ENCODE results near the gene TMF1. TPM values are rescaled to one million over a fixed set of nuclear protein-coding genes. Genes with fewer than 3 reads are reported as not detected.

TMF1 gene
- total RNA-seq, 2 experiments from 2014 or later = 53.5 to 55.2 TPM

DNA sequence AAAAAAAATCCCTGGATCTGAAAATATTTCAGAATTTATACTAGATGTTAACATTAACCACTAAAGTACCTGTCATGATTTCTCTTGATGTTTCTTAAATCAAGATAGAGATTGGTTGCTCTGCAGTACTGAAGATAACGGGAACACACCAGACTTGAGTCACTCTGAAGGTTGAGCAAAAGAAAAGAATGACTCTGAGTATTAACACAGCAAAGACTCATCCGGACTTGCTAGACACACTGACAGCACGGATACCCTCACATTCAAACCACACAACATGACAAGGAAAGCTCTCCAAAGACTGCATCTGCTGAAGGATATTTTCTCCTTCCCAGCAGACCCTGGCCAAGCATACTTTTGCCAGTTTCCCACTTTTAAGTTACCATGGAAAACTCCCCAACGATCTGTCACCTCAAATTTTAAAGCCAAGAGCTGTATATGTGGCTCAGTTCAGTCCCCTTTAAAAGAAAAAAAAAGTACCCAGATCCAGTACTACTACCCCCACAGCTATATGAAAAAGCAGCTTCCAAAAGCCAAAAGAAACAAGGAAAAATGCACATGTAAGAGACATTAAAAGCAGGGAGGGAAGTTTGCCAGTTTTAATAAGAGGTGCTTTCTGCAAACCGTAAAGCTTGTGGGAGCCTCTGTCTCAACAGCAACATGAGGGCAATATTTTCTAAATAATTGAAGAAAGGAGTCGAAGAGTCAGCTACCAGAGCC lies 46.9 kb downstream of the TMF1 start:
- no peaks in the 10 kb centered on the region for H3K9me3 Mint-ChIP-seq
- no peak for DNase-seq
- peaks cover 24% of the 10 kb centered on the region for H3K36me3 Mint-ChIP-seq

GRCh38 chr3:69004138-69004537 lies 48.0 kb downstream of the TMF1 start:
- ATAC-seq (ENCODE audit: low read depth) (no peak), DNase-seq (no peak)
- H3K27ac Mint-ChIP-seq = no peak overlapping the region
- H3K4me3 Mint-ChIP-seq = no peak overlapping the region
- H3K9me3 Mint-ChIP-seq = no peaks in the 10 kb centered on the region
- no peaks in the 10 kb centered on the region for H3K4me1 Mint-ChIP-seq
- peaks cover 24% of the 10 kb centered on the region for H3K36me3 Mint-ChIP-seq
- H3K27me3 Mint-ChIP-seq = no peaks in the 10 kb centered on the region
- POLR2A ChIA-PET = no interaction called here

More for the DNA sequence above, 46.9 kb downstream of the TMF1 start:
- POLR2A ChIA-PET = no interaction called here
- no peaks in the 10 kb centered on the region for H3K4me1 Mint-ChIP-seq
- no peak overlapping the region for H3K4me3 Mint-ChIP-seq
- no peak for ATAC-seq (ENCODE audit: low read depth)
- H3K27me3 Mint-ChIP-seq = no peaks in the 10 kb centered on the region
- H3K27ac Mint-ChIP-seq = no peak overlapping the region

DNA sequence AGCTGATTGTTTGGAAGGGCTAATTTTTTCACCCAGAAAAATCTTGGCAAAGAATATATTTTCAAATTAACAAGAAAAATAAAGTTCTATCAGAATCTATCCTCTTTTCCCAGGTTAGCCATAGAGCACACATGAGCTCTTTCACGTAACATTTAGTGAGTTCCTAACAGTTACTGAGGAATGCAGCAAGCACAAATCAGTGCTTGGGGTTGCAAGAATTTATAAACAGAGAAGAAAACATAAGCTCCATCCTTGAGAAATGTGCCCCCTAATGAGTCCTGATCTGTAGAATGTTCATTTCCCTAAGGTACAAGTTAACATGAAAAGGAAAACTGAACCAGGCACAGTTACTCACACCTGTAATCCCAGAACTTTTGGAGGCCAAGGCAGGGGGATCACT lies 52.5 kb downstream of the TMF1 start:
- Mint-ChIP-seq H3K4me1 (no peaks in the 10 kb centered on the region), H3K27ac (no peak overlapping the region), H3K36me3 (peaks cover 31% of the 10 kb centered on the region), H3K9me3 (no peaks in the 10 kb centered on the region), H3K27me3 (no peaks in the 10 kb centered on the region), H3K4me3 (no peak overlapping the region)
- POLR2A ChIA-PET = no interaction called here
- DNase-seq = no peak
- no peak for ATAC-seq (ENCODE audit: low read depth)

DNA sequence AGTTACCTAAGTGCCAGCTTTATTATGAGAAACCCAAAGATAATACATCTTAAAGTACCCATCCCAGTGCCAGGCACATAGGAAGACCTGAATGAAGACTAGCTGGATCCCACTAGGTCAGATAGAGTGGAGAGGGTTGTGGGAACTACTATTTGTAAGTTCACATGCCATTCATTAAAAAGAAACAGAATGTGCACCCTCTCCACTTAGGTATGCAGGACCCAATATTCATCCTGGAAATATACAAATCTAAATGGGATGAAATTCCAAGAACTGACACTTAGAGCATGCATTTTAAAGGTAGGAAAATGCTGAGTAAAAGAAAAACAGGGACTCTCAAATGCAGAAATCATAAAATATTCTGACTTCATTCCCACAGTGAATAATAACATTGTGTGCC lies 53.0 kb downstream of the TMF1 start:
- Mint-ChIP-seq H3K27me3 (no peaks in the 10 kb centered on the region), H3K36me3 (peaks cover 30% of the 10 kb centered on the region), H3K4me1 (no peaks in the 10 kb centered on the region), H3K4me3 (no peak overlapping the region), H3K9me3 (no peaks in the 10 kb centered on the region), H3K27ac (no peak overlapping the region)
- POLR2A ChIA-PET = no interaction called here
- no peak for DNase-seq
- no peak for ATAC-seq (ENCODE audit: low read depth)

- Mint-ChIP-seq H3K4me1 (no peaks in the 10 kb centered on the region), H3K27me3 (no peaks in the 10 kb centered on the region), H3K9me3 (no peaks in the 10 kb centered on the region), H3K36me3 (peaks cover 35% of the 10 kb centered on the region), H3K4me3 (no peak overlapping the region), H3K27ac (no peak overlapping the region)
- ATAC-seq (ENCODE audit: low read depth) (no peak), DNase-seq (no peak)
- POLR2A ChIA-PET = no interaction called here
These were observed 54.2 kb downstream of the TMF1 start for GRCh38 chr3:68997887-68998286.

GRCh38 chr3:68996356-68996995 lies 55.7 kb downstream of the TMF1 start:
- POLR2A ChIA-PET = interaction anchor here (0.6 kb wide), 1 partner anchor 162 kb away, joined by 3 read pairs; no protein-coding TSS in a partner anchor
- no peak overlapping the region for H3K27ac Mint-ChIP-seq
- H3K36me3 Mint-ChIP-seq = peaks cover 42% of the 10 kb centered on the region

DNA sequence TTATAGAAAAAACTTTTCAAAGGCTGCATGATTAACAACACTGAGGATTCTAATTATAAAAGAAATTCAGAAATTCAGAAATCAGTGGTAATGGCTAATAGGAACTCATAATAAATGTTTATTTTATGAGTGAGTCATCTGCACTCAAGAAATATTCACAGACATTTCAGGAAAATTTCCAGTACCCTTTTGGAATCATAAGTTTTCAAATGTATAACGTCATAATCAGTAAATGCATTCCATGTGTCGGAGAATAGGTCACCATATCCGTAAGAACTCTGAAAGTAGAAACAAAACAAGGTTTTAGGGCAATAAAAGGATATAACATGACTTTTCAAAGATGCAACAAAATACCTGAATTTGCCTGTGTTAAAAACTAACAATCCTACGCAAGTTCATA lies 63.4 kb downstream of the TMF1 start:
- Mint-ChIP-seq H3K27ac (no peak overlapping the region), H3K4me1 (no peaks in the 10 kb centered on the region), H3K36me3 (peaks cover 42% of the 10 kb centered on the region), H3K27me3 (no peaks in the 10 kb centered on the region), H3K9me3 (no peaks in the 10 kb centered on the region), H3K4me3 (no peak overlapping the region)
- POLR2A ChIA-PET = no interaction called here
- no peak for ATAC-seq (ENCODE audit: low read depth)
- no peak for DNase-seq

More at GRCh38 chr3:68996356-68996995, 55.7 kb downstream of the TMF1 start:
- ATAC-seq (ENCODE audit: low read depth) (no peak), DNase-seq (no peak)
- H3K27me3 Mint-ChIP-seq = no peaks in the 10 kb centered on the region
- H3K9me3 Mint-ChIP-seq = no peaks in the 10 kb centered on the region
- H3K4me1 Mint-ChIP-seq = no peaks in the 10 kb centered on the region
- no peak overlapping the region for H3K4me3 Mint-ChIP-seq

DNA sequence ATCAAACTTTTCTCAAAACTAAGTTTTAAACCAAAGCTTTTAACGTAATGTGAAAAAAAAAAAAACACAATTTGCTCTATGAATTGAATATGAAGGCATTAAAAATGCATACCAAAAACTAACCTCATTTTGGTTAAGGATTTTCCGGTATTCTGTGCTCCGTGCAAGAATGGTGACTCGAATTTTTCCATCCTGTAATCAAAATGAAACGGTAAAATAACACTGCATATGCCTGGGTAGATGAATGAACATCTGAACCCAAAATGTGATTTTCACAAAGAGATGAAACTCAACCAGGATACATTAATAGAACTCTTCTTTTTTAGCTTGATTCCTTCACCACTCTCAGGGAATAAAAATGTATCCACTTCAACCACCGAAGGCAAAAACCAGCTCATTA lies 64.8 kb downstream of the TMF1 start:
- peaks cover 32% of the 10 kb centered on the region for H3K36me3 Mint-ChIP-seq
- ATAC-seq (ENCODE audit: low read depth) (no peak), DNase-seq (no peak)
- H3K9me3 Mint-ChIP-seq = no peaks in the 10 kb centered on the region
- no peaks in the 10 kb centered on the region for H3K27me3 Mint-ChIP-seq
- H3K4me3 Mint-ChIP-seq = no peak overlapping the region
- no peaks in the 10 kb centered on the region for H3K4me1 Mint-ChIP-seq
- H3K27ac Mint-ChIP-seq = no peak overlapping the region
- POLR2A ChIA-PET = no interaction called here

DNA sequence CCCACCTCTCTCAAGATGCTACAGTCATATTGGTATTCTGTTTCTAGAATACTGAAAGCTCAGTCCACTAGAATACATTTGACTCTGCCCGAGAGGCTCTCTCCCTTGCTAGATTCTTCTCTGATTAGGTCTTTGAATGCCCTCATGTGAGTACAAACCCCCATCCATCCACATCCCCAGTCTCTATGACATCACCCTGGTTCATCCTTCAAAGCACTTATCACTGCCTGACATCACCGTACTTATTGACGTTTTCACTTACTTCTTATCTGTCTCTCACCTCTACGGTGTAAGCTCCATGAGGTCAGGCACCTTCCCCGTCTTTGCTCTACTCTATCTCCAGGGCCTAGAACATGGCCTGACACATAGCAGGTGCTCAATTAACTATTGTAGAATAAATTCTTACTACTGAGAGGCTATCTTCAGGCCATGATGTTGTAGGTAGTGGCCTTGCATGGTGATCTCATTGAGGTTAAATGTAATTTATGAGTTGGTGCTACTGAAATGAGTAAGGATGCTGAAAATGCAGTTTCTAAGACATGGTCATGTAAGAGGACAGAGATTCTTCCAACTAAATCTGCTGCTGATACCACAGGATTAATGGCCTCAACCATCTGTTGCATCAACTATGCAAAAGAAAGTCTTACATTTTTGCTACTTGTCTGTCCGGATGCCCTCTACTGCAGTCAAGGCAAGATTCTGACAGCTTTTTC lies 65.5 kb downstream of the TMF1 start:
- DNase-seq (no peak), ATAC-seq (ENCODE audit: low read depth) (no peak)
- peaks cover 28% of the 10 kb centered on the region for H3K36me3 Mint-ChIP-seq
- H3K9me3 Mint-ChIP-seq = no peaks in the 10 kb centered on the region
- no peaks in the 10 kb centered on the region for H3K4me1 Mint-ChIP-seq
- POLR2A ChIA-PET = no interaction called here
- no peak overlapping the region for H3K4me3 Mint-ChIP-seq
- no peaks in the 10 kb centered on the region for H3K27me3 Mint-ChIP-seq
- H3K27ac Mint-ChIP-seq = no peak overlapping the region

- ATAC-seq (ENCODE audit: low read depth) = no peak
- Mint-ChIP-seq H3K9me3 (no peaks in the 10 kb centered on the region), H3K27me3 (no peaks in the 10 kb centered on the region), H3K27ac (no peak overlapping the region), H3K4me1 (no peaks in the 10 kb centered on the region), H3K36me3 (peaks cover 27% of the 10 kb centered on the region), H3K4me3 (no peak overlapping the region)
- POLR2A ChIA-PET = no interaction called here
- DNase-seq = no peak
These were observed 66.9 kb downstream of the TMF1 start for GRCh38 chr3:68985146-68985790.

GRCh38 chr3:68984011-68984530 lies 68.1 kb downstream of the TMF1 start:
- no peaks in the 10 kb centered on the region for H3K9me3 Mint-ChIP-seq
- POLR2A ChIA-PET = no interaction called here
- H3K27ac Mint-ChIP-seq = no peak overlapping the region
- DNase-seq (no peak), ATAC-seq (ENCODE audit: low read depth) (no peak)
- H3K27me3 Mint-ChIP-seq = no peaks in the 10 kb centered on the region
- H3K4me3 Mint-ChIP-seq = no peak overlapping the region
- no peaks in the 10 kb centered on the region for H3K4me1 Mint-ChIP-seq
- peaks cover 29% of the 10 kb centered on the region for H3K36me3 Mint-ChIP-seq

DNA sequence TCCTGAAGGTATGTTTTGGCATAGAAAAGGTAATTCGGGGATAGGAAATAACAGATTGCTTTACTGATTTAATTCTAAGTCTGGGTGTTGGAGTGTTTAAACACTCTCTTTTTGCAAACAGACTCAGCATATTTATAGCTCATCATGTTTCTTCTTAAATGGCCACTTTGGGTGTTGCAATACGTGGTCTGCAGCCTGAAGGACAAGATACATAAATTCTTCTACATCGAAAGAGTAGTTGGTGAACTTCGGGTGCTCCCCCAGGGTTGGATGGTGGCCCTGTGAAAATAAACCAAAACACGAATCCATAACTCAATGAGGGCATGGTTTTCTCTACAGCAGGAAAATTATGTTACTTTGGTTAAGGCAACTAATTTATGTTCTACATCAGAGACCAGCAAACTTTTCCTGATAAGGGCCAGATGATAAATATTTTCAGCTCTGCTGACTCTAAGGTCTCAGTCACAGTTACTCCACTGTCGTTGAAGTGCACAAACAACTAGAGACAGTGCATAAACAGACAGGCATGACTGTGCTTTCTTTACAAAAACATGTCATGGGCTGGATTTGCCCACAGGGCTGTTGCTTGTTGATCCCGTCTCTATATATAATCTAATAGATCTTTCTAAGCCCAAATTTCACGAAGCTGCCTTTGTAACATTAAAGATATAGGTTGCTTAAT lies 74.5 kb downstream of the TMF1 start:
- H3K4me3 Mint-ChIP-seq = no peak overlapping the region
- no peaks in the 10 kb centered on the region for H3K9me3 Mint-ChIP-seq
- DNase-seq (no peak), ATAC-seq (ENCODE audit: low read depth) (no peak)
- no peak overlapping the region for H3K27ac Mint-ChIP-seq
- H3K27me3 Mint-ChIP-seq = no peaks in the 10 kb centered on the region
- POLR2A ChIA-PET = no interaction called here
- peaks cover 15% of the 10 kb centered on the region for H3K36me3 Mint-ChIP-seq
- no peaks in the 10 kb centered on the region for H3K4me1 Mint-ChIP-seq

DNA sequence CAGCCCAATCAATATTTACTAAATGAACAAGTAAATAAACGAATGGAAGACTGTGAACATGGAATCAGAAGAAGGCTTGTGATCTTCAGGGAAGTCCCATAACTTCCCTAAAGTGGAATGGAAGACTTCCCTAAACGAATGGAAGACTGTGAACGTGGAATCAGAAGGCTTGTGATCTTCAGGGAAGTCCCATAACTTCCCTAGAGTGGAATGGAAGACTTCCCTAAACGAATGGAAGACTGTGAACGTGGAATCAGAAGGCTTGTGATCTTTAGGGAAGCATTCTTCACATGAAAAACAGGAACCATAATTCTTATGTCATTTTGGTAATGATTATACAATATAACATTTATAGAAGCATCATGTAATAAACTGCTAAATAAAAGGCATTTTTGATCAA lies 77.4 kb downstream of the TMF1 start:
- Mint-ChIP-seq H3K4me3 (no peak overlapping the region), H3K9me3 (no peaks in the 10 kb centered on the region), H3K27ac (no peak overlapping the region), H3K36me3 (peaks cover 12% of the 10 kb centered on the region), H3K27me3 (peaks cover 2% of the 10 kb centered on the region), H3K4me1 (no peaks in the 10 kb centered on the region)
- no peak for ATAC-seq (ENCODE audit: low read depth)
- no peak for DNase-seq
- POLR2A ChIA-PET = no interaction called here
